ENCODE measurements around the gene PTPRZ1.

PTPRZ1 gene

GRCh38 chr7:122040147-122040546, 167.2 kb downstream of the PTPRZ1 start:
- TF ChIP-seq OSR1 (CRISPR knock-in tag; IDR thresholded peaks at IDR 0.05) (no peak), PATZ1 (CRISPR knock-in tag; IDR thresholded peaks at IDR 0.05; ENCODE audit: borderline replicate concordance) (no peak), ARNTL (CRISPR knock-in tag; IDR thresholded peaks at IDR 0.05; ENCODE audit: borderline replicate concordance, low read depth) (no peak), TSHZ2 (CRISPR knock-in tag; IDR thresholded peaks at IDR 0.05) (no peak), ESRRG (CRISPR knock-in tag; IDR thresholded peaks at IDR 0.05) (no peak), RARB (CRISPR knock-in tag; IDR thresholded peaks at IDR 0.05) (no peak), PPARA (CRISPR knock-in tag; IDR thresholded peaks at IDR 0.05; ENCODE audit: borderline replicate concordance) (no peak), GLIS3 (CRISPR knock-in tag; IDR thresholded peaks at IDR 0.05) (no peak), SNAI2 (CRISPR knock-in tag; IDR thresholded peaks at IDR 0.05) (no peak), CSRNP3 (CRISPR knock-in tag; IDR thresholded peaks at IDR 0.05) (no peak), ZC3H10 (CRISPR knock-in tag; IDR thresholded peaks at IDR 0.05) (no peak), TCF4 (CRISPR knock-in tag; IDR thresholded peaks at IDR 0.05; ENCODE audit: borderline replicate concordance) (no peak), ZNF565 (CRISPR knock-in tag; conservative IDR thresholded peaks at IDR 0.05; ENCODE audit: low read depth) (no peak)
- ATAC-seq, result no peak

- ATAC-seq, result no peak
- TF ChIP-seq PATZ1 (CRISPR knock-in tag; IDR thresholded peaks at IDR 0.05; ENCODE audit: borderline replicate concordance) (no peak), TSHZ2 (CRISPR knock-in tag; IDR thresholded peaks at IDR 0.05) (no peak), PPARA (CRISPR knock-in tag; IDR thresholded peaks at IDR 0.05; ENCODE audit: borderline replicate concordance) (no peak), TOX (CRISPR knock-in tag; IDR thresholded peaks at IDR 0.05; ENCODE audit: borderline replicate concordance) (no peak), ARNTL (CRISPR knock-in tag; IDR thresholded peaks at IDR 0.05; ENCODE audit: borderline replicate concordance, low read depth) (no peak), CSRNP3 (CRISPR knock-in tag; IDR thresholded peaks at IDR 0.05) (no peak), CSDC2 (CRISPR knock-in tag; IDR thresholded peaks at IDR 0.05) (no peak), BACH2 (CRISPR knock-in tag; IDR thresholded peaks at IDR 0.05; ENCODE audit: borderline replicate concordance) (no peak), OSR1 (CRISPR knock-in tag; IDR thresholded peaks at IDR 0.05) (no peak), ZNF565 (CRISPR knock-in tag; conservative IDR thresholded peaks at IDR 0.05; ENCODE audit: low read depth) (no peak), ZNF70 (CRISPR knock-in tag; IDR thresholded peaks at IDR 0.05) (no peak), ZC3H10 (CRISPR knock-in tag; IDR thresholded peaks at IDR 0.05) (no peak), CREB5 (CRISPR knock-in tag; IDR thresholded peaks at IDR 0.05; ENCODE audit: low read depth) (no peak), ISL1 (CRISPR knock-in tag; IDR thresholded peaks at IDR 0.05) (no peak), SNAI2 (CRISPR knock-in tag; IDR thresholded peaks at IDR 0.05) (no peak), TCF4 (CRISPR knock-in tag; IDR thresholded peaks at IDR 0.05; ENCODE audit: borderline replicate concordance) (no peak), GLIS3 (CRISPR knock-in tag; IDR thresholded peaks at IDR 0.05) (no peak)
Observed at GRCh38 chr7:122046402-122046801, 173.4 kb downstream of the PTPRZ1 start.

Data from SK-N-SH treated with all-trans-retinoic acid at 6 μM for 48 hours (cell line).